ENCODE results near the gene SEMA4B. TPM values are rescaled to one million over a fixed set of nuclear protein-coding genes. Genes with fewer than 3 reads are reported as not detected.
A peak's percentile ranks its signal among the peaks of the same experiment; 100 is the strongest.

SEMA4B gene, protein sequence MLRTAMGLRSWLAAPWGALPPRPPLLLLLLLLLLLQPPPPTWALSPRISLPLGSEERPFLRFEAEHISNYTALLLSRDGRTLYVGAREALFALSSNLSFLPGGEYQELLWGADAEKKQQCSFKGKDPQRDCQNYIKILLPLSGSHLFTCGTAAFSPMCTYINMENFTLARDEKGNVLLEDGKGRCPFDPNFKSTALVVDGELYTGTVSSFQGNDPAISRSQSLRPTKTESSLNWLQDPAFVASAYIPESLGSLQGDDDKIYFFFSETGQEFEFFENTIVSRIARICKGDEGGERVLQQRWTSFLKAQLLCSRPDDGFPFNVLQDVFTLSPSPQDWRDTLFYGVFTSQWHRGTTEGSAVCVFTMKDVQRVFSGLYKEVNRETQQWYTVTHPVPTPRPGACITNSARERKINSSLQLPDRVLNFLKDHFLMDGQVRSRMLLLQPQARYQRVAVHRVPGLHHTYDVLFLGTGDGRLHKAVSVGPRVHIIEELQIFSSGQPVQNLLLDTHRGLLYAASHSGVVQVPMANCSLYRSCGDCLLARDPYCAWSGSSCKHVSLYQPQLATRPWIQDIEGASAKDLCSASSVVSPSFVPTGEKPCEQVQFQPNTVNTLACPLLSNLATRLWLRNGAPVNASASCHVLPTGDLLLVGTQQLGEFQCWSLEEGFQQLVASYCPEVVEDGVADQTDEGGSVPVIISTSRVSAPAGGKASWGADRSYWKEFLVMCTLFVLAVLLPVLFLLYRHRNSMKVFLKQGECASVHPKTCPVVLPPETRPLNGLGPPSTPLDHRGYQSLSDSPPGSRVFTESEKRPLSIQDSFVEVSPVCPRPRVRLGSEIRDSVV
- 68.1 and 85.1 TPM in 2 replicates for total RNA-seq

DNA sequence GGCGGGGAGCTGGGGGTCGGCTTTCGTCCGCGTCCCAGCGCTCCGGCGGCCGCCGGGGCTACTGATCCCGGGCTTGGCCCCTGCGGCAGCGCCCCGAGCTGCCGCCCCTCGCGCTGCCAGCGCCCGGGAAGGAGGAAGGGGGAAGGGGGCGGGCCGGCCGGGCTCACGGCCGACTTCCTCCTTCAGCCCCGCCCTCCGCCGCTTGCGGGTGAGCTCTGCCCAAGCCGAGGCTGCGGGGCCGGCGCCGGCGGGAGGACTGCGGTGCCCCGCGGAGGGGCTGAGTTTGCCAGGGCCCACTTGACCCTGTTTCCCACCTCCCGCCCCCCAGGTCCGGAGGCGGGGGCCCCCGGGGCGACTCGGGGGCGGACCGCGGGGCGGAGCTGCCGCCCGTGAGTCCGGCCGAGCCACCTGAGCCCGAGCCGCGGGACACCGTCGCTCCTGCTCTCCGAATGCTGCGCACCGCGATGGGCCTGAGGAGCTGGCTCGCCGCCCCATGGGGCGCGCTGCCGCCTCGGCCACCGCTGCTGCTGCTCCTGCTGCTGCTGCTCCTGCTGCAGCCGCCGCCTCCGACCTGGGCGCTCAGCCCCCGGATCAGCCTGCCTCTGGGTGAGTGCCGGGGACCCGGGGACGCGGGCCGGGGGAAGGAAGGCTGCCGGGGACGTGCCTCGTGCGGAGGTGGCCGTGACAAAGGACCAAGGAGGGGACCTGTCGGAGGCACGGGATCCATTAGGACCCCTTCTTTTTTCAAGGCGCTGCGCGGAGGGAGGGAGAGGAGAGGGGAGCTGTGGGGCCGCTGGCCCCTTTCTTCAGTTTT, at the start of gene SEMA4B:
SEMA4B (plus strand) TSS at position 201 of the 814 bp plus-strand sequence; CDS start at position 450, 249 bp downstream.
- ChIA-PET CTCF (interaction anchor here (0.6 to 3.7 kb wide), 8 partner anchors 9 to 42 kb away, joined by 3 to 21 read pairs (median 6); no protein-coding TSS in a partner anchor), POLR2A (interaction anchor here (0.6 to 7.7 kb wide), 18 partner anchors 8 to 644 kb away, joined by 3 to 248 read pairs (median 7); partner anchors contain the start of genes CIB1, GDPGP1, IDH2 and NGRN)
- peak within 1 kb of the TSS; percentile 93 for H3K27ac Mint-ChIP-seq
- ATAC-seq (ENCODE audit: low read depth) (peak; percentile 90), DNase-seq (peak; percentile 81)
- no peaks in the 10 kb centered on the region for H3K9me3 Mint-ChIP-seq
- H3K4me3 Mint-ChIP-seq: peak within 1 kb of the TSS; percentile 93
- intact Hi-C loops (cut with micrococcal nuclease): loop anchor here (1.0 to 5.0 kb wide), 6 partner anchors 9 to 199 kb away; partner anchors contain the start of genes CIB1 and ZNF710
- peaks cover 77% of the 10 kb centered on the region for H3K4me1 Mint-ChIP-seq
- H3K36me3 Mint-ChIP-seq (ENCODE audit: low read depth): peaks cover 20% of the 10 kb centered on the region
- TF ChIP-seq, protein P1, sequence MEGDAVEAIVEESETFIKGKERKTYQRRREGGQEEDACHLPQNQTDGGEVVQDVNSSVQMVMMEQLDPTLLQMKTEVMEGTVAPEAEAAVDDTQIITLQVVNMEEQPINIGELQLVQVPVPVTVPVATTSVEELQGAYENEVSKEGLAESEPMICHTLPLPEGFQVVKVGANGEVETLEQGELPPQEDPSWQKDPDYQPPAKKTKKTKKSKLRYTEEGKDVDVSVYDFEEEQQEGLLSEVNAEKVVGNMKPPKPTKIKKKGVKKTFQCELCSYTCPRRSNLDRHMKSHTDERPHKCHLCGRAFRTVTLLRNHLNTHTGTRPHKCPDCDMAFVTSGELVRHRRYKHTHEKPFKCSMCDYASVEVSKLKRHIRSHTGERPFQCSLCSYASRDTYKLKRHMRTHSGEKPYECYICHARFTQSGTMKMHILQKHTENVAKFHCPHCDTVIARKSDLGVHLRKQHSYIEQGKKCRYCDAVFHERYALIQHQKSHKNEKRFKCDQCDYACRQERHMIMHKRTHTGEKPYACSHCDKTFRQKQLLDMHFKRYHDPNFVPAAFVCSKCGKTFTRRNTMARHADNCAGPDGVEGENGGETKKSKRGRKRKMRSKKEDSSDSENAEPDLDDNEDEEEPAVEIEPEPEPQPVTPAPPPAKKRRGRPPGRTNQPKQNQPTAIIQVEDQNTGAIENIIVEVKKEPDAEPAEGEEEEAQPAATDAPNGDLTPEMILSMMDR (IDR thresholded peaks at IDR 0.05): no peak
- no peaks in the 10 kb centered on the region for H3K27me3 Mint-ChIP-seq

DNA sequence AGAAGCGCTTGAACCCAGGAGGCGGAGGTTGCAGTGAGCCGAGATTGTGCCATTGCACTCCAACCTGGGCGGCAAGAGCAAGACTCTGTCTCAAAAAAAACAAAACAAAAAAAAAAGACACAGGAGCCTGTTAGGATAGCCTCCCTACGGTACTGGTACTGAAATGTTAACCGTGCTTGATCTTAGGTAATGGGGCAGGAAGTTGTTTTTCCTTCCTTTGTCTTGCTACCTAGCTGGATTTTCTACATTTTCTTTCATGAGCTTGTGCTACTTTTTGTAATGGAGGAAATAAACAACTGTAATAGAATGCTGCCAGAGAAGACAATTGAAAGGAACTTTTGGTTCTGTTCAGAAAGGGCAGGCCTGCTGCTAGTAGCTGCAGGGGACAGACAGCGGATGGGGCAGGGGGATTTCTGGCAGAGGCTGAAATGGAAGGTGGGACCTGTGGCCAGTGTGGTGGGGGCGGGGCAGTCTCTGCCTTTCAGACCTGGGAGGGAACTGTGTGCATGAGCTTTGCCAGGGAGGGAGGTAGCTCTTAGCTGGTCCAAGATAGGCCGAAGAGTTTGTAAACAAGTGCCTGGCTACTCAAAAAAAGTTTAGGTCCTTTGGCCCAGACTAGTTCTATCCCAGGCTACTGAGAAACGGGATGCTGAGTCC, 49.0 kb upstream of the SEMA4B start:
- Mint-ChIP-seq H3K27me3 (no peaks in the 10 kb centered on the region), H3K9me3 (no peaks in the 10 kb centered on the region), H3K4me1 (no peaks in the 10 kb centered on the region), H3K4me3 (no peak overlapping the region), H3K27ac (no peak overlapping the region), H3K36me3 (ENCODE audit: low read depth) (no peaks in the 10 kb centered on the region)
- CTCF ChIA-PET: no interaction called here
- intact Hi-C loops (cut with micrococcal nuclease): no loop called here
- POLR2A ChIA-PET: interaction anchor here (0.6 to 1.0 kb wide), 2 partner anchors 70 to 135 kb away, joined by 3 to 5 read pairs; no protein-coding TSS in a partner anchor
- DNase-seq: no peak
- TF ChIP-seq, protein P1 (IDR thresholded peaks at IDR 0.05): no peak
- no peak for ATAC-seq (ENCODE audit: low read depth)

DNA sequence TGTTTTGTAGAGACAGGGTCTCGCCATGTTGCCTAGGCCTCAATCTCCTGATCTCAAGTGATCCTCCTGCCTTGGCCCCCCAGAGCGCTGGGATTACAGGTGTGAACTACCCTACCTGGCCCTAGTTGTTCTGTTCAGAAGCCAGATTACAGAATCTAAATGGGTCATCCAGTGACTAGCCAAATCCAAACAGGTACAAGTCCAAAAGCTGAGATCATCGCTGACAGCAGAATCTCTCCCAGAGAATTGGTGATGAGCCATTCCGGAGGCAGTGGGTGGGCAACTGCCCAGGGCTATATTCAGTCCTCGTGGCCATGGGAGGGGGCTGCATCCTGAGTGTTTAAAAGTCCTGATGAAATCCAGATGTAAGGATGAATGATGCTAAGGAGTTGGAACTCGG, 47.5 kb upstream of the SEMA4B start:
- ChIA-PET CTCF (no interaction called here), POLR2A (interaction anchor here (0.7 kb wide), 1 partner anchor 8 kb away, joined by 3 read pairs; no protein-coding TSS in a partner anchor)
- no peak for DNase-seq
- intact Hi-C loops (cut with micrococcal nuclease): no loop called here
- Mint-ChIP-seq H3K27me3 (no peaks in the 10 kb centered on the region), H3K4me3 (no peak overlapping the region), H3K36me3 (ENCODE audit: low read depth) (no peaks in the 10 kb centered on the region), H3K27ac (no peak overlapping the region), H3K9me3 (no peaks in the 10 kb centered on the region), H3K4me1 (peaks cover 11% of the 10 kb centered on the region)
- TF ChIP-seq, protein P1 (IDR thresholded peaks at IDR 0.05): no peak
- no peak for ATAC-seq (ENCODE audit: low read depth)

DNA sequence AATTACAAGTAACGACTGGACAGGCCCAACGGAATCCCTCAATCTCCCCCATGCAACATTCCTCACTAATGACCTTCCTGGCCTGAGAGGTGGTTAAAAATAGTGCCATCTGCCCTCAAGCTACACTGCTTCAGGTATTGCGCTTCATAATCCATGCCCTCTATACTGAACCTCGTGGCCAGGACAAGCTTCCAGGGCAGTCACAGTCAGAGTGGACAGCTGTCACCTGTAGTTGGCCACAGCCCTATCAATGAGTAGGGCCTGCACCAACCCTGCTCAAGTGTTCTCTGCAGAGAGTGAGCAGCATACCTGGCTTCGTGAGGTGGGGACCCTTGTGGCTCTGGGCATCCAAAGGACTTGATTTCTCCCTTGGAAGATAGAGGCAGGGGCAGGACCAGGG, 46.9 kb upstream of the SEMA4B start:
- DNase-seq (no peak), ATAC-seq (ENCODE audit: low read depth) (no peak)
- Mint-ChIP-seq H3K27ac (no peak overlapping the region), H3K4me1 (peaks cover 17% of the 10 kb centered on the region), H3K4me3 (no peak overlapping the region), H3K9me3 (no peaks in the 10 kb centered on the region), H3K27me3 (no peaks in the 10 kb centered on the region), H3K36me3 (ENCODE audit: low read depth) (no peaks in the 10 kb centered on the region)
- ChIA-PET POLR2A (no interaction called here), CTCF (no interaction called here)
- TF ChIP-seq, protein P1 (IDR thresholded peaks at IDR 0.05): no peak
- intact Hi-C loops (cut with micrococcal nuclease): no loop called here

All from activated B cell treated with CpG ODN at 0.5 μM for 24 hours (primary cell).